ENCODE results near the gene ATP9B.

DNA sequence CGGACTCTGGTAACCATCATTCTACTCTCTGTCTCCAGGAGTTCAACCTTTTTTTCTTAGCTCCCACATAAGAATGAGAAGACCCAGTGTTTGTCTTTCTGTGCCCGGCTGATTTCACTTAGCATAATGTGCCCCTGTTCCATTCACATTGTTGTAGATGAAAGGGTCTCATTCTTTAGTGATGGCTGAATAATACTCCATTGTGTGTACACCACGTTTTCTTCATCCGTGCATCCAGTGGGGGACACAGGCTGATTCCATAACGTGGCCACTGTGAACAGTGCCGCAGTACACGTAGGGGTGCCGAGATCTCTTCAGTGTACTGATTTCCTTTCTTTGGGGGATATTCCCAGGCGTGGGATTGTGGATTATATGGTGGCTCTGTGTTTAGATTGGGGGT is 254.3 kb downstream of the ATP9B start:
- no peak for TF ChIP-seq EZH2 (IDR thresholded peaks at IDR 0.05; ENCODE audit: insufficient read depth, poor library complexity, severe bottlenecking)
- no peak for TF ChIP-seq EZH2phosphoT487 (IDR thresholded peaks at IDR 0.05; ENCODE audit: insufficient read depth, low read depth)

Measured in GM23248 (cell line).